HG03354 (cell line): Measurements from ENCODE around the gene CENPP.

ENCODE experiments used
- ATAC-seq: cut with Tn5 transposase; IDR thresholded peaks from one replicate; pipeline ENCODE4 v1.9.1; 2021; ENCODE audit warnings: mild to moderate bottlenecking; ENCODE audit not compliant: unreplicated experiment, poor library complexity, severe bottlenecking

Gene CENPP

DNA sequence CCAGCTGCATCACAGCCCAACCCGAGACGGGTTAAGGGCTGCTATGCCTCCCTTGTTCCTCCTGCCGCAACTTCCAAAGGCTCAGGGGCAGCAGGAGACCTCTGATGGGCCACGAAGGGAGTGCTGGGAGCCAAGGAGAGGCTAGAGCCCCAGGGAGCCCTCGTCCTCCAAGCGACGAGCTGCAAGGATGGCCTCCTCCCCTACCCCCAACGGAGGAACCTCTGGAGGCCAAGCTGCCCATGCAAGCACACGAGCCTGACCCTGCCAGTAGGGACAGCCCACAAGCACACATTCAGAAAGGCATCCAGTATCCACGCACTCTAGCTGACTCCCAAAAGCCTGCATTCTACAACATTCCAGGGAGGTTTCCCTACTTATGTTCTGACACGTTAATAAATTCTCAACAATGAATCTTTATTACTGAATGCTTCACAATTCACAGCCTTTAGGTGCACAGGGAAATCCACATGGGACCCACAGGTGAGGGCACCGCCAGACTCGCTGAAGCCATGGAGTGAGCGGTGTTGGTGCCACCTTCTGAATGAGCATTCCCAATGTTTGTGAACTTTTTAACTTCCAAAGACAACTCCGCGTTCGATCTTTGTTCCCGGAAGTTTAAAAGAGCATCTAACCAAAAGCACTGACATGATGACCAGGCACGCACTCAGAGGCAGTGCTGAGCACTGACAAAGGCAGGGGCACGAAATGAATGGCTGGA lies 315.5 kb downstream of the CENPP start:
- ATAC-seq = no peak

DNA sequence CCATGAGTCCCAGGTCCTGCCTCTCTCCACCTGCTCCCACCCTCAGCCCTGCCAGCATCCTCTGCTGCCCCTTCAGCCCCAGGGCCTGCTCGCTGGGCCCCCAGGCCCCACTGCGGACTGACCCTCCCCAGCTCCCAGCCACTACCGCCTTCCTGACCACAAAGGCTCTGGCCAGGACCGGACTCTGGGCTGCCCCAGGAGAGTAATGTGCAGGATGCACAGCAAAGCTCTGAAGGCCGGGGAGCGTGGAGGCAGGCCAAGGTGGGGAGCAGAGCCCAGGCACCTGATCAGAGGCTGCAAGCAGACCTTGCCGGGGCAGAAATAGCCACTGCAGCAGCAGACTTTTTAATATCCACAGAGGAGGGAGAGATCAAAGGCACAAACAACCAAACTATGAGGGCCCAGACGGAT lies 316.3 kb downstream of the CENPP start:
- no peak for ATAC-seq

DNA sequence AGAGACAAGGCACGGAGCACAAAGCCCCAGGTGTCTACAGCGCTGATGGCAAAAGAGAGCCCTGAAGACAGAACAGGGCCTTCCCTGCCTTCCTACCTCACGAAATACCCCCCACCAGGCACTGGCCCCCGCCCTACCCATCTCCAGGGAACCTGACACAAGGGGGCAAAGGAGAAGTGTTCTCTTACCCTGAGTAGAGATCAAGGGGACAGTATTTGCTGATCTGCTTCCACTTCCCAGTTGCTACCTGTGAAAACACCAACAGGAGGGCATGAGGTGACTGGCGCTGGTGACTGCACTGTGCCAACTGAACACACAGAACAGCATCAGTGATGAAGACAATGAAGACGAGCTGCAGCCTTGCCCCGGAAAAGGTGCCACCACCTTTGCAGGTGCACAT lies 316.8 kb downstream of the CENPP start:
- no peak for ATAC-seq

DNA sequence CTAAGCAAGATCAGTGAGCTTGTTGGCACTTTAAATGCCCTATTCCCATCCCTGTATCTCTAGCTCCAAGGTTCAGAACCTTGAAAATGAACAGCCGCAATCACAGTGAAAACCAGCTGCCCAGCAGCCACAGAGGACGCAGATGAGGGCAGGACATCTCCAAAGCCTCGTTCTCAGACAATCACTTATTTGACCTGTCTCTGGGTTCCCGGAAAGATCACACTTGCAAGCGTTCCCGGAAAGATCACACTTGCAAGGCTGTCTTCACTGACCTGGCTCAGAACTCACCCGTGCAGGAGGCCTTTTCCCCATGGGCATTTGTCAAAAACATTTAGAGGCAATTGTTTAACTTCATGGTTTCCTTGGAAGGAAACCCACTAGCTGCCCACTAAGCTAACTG lies 318.5 kb downstream of the CENPP start:
- no peak for ATAC-seq

DNA sequence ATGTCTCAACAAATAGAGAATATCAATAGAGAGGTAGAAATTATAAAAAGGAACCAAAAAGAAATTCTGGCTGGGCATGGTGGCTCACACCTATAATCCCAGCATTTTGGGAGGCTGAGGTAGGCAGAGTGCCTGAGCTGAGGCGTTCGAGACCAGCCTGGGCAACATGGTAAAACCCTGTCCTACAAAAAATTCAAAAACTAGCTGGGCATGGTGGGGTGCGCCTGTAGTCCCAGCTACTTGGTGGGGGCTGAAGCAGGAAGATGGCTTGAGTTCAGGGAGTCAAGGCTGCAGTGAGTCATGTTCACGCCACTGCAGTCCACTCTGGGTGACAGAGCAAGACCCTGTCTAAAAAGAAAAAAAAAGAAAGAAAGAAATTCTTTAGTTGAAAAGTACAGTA lies 319.3 kb downstream of the CENPP start:
- ATAC-seq = no peak

DNA sequence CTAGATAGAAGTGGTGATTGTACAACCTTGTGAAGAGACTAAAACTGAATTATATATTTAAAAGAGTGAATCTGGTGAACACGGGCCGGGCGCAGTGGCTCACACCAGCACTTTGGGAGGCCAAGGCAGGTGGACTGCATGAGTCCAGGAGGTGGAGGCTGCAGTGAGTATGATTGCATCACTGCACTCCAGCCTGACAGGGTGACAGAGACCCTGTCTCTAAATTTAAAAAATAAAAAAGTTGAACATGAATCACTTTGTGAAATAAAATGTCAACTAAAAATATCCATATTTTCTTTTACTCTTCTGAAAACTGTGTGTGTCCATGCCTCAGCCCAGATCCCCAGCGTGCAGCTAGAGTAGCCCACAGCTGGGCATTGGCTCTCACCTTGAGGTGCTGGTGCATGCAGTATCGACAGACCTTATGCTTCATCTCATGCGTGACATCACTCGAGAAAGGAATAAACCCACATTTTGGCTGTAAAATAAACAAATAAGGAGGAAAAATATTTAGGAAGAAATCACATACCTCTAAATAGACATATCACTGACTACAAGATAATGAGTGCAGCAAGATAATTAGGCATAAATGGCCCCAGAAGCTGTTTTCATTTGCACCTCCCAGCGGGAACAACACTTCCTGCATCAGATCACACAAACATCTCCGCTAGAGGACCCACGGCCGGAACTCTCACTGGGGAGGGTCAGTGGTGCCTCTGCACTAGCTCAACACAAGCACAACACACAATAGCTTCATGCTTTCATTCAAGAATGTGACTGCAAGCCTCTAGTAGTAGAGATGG lies 322.1 kb downstream of the CENPP start:
- no peak for ATAC-seq

DNA sequence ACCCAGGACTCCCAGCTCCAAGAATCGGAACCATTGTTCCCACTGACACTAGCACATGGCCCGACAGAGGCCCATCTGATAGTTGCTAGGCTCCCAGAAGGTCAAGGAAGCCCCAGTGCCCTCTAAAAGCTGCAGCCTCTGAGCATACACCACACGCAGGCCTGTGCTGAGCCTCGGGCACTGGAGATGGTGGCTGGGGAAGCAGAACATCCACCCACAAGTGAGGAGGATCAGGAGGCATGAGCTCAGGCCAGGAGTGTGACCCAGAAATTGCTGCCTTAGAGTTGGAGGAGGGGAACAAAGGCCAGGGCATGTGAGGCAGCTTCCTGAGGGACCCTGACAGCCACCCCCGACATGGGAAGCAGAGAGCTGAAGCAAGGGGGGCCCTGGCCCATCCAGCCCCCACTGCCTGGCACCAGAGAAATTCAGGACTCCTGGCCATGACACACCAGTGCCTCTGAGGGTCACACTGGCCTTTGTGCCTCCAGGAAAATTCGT lies 322.8 kb downstream of the CENPP start:
- no peak for ATAC-seq

DNA sequence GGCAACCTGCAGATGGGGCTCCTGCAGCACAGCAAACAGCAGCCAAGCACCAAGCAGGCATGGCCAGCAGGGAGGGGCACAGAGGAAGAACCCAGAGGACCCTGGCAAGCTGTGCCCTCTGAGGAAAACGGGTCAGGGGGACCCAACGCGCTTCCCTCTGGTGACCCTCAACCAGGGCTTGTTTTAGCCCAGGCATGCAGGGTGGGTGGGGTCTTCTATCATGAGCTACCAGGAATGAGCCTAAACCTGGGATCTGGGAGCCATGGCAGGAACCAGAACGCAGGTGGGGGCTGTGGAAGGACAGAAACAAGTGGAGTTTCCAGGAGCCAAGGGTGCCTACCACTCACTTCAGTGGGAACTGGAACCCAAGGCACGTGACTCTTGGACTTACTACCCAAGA lies 323.3 kb downstream of the CENPP start:
- no peak for ATAC-seq

DNA sequence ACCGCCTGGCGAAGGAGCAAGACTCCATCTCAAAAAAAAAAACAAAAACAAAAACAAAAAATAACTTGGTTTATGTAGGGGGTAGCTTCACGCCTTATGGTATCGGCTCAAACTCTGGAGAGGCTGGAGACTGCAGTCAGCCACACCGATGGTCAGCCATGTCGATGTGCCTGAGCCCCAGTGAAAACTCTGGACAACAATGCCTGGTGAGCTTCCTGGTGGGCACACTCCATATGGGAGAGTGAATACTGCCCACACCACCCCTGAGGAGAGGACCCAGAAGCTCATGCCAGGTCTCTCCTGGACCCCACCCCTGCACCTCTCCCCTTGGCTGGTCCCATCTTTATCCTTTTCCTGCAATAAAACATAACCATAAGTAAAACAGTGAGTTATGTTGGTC lies 324.5 kb downstream of the CENPP start:
- no peak for ATAC-seq

DNA sequence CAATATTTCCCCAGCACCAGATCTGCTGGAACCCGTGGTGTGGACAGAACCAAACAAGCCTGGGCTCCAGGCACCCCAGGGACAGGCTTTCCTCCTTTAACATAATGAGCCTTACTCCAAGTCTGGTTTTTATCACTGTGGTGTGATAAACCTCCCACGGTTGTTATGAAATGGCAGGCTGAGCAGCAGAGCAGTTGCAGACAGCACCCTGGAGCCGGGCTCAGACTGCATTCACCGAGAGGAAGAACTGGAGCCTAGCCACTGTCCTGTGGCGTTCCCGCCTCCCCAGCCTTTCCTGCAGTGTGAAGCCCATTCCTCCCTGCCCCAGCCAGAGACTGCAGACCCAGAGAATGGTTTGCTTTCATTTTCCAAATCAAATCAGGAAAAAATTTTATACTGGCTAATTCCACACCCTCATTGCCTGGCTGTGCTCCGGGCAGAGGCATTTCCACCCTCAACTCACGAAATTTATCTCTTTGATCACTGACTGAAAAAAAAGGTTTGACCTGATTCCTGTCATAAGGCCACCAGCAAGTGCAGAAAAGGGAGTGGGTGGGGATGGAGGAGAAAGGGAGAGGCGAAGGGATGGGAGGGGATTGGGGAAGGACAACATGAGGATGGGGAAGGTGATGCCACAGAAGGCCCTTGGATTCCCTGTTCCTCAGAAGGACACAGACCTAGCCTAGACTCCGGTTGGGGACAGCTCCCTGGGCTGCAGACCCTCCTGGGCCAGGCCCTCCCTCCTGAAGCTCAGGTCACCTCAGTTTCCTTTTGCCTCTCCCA lies 325.3 kb downstream of the CENPP start:
- ATAC-seq = no peak

DNA sequence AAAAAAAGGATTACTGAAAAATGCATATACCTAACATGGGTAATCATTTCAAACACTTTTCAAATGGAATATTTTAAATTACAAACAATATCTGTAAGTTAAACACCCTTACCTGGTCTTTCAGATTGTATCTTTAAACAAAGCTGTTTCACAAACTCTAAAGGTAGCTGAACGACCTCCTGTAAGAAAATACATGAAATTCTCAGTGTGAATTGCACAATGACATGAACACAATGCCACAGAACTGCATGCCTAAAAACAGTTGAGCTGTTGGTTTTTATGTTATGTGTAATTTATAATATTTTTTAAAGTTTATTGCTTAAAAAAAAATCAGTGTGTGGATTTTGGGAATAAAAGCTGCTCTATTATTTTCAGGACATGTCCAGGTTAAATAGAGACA lies 326.7 kb downstream of the CENPP start:
- ATAC-seq = no peak

DNA sequence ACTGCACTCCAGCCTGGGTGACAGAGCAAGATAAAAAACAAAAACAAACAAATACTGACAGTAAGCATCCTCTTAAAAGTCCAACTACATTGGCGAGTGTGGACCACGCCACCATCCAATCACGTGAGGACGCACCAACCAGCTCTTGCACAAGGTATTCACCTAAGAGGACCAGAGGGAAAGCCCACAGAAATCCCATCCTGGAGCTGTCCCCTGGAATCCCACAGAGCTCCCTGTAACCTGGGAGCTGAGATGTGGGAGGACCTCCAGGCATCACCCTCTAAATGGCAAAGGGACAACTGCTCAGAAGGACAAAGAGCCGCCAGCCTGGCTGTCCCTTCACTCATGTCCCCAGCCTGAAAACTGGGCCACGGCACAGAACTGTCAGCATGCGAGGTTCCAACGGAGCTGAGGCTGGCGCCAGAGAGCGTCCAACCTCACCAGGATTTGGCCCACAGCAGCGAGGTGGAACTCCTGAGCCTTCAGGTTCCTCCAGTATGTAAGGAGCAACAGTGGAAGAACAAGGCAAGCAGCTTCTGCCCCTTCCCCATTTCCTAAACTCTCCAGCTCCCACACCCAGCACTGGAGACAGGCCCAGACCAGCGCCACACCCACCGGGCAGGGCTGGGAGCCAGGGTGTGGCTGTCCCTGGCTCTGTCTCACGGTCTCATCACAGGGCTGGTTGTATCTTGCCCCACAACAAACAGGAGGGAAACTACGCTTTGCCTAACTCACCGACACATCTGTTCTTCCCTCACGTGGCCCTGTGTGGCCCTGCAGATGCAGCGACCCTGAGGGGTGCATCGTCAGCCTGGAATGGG lies 328.9 kb downstream of the CENPP start:
- ATAC-seq = no peak

DNA sequence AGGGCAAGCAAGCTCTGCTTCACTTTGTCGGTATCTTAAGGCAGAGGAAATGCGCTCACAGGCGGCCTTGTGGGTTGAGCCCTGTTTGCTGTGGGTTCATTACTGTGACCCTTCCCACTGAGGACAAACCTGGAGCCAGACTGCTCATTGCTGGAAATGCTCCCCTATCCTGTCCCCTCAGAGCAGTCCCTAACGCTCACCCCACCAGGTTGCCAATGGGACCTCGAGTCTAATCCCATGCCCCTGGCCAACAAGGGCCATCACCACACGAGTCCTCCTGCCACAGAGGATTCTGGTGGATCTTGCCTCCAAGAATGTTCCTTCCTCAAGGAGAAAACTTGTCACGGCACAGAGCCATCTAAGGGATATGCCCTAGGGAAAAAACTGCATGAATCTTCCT lies 329.6 kb downstream of the CENPP start:
- ATAC-seq = no peak

DNA sequence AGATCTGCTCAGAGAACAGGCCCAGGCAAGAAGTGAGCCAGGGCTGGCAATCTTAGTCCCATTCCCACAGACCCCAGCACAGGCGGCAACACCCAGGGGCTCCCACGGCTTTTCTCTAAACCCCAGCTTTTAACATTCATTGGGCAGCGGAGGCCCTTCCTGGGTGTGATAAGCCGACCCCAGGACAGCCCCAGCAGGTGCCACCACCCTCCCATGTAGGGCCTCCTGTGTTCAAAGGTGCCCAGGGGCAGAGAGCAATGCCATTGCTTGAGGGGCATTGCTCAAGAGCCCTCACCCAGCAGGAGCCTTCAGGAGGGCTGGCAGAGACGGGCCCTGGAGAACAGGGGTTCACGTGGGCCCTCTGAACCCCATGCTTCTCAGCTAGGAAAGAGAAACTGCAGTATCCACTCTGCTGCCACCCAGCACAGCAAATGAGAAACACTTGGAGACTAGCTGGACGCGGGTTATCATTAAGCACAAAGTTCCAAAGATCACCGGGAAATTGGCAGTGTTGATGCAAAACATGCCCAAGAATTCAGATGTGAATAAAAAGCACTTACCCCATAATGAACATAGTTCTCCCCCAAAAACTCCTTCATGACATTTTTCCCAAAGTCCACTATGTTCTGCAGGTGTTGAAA lies 330.3 kb downstream of the CENPP start:
- ATAC-seq = no peak

DNA sequence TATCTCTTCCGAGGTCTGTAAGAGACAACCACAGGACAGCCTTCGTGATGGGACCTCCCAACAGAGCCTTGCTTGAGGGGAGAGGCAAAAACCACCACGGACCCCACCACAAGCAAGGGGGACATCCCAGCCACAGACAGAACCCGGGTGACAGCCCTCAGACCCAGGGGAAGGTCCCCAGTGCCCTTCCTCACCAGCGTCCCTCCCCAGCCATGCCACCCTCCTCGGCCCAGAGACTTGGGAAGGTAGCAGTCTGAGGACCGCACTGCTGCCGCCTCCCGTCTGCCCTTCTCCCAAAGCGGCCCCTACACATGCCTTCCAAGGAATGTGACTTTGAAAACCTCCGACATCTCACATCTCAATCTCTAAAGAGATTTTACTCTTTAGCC lies 330.8 kb downstream of the CENPP start:
- no peak for ATAC-seq

DNA sequence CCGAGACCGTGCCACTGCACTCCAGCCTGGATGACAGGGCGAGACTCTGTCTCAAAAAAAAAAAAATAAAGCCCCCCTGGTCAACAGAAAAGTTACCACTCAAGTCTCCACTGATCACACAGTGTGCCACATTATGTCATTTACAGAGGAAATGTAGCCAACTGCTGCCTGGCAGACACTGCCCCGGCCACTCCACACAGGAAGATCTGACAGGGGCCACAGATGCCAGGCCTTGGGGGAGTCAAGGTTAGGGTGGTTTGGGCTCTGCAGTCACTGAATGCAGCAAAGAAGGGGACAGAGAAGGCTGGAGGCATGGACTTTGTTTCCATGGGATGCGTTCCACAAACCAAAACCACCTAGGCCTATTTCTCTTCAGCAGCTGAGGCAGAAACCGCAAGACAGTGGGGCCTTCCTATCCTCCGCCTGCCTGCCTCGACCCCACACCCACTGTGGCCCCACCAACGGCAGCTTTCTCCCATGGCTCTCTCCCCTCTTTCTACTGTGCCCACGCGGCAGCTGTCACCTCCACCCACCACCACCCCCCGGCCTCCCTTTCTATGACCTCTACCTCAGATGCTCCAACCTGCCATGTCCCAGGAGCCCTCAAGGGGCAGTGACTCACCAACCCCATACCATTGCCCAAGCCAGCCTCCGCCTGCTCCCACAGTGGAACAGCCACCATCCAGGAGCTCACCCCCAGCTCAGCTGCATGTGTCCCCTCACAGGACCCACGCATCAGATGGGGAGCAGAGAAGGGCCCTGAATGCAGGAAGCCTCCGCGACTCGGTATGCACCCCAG lies 331.7 kb downstream of the CENPP start:
- ATAC-seq = no peak

DNA sequence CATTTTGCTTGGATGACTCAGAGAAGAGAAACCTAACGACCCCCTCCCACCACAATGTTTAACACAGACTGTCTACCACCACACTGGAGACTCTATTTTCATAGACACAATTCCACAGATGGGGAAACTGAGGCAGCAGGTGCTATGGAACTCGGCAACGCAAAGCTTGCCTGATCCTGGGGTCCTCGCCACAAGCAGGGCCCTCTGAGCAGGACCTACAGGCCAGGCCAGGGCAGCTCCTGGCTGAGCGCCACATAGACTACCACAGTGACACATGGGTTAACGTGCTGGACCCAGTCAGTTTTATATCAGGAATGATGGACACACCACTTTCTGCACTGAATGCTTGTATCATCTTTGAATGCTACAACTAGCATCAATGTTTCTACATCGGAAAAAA lies 332.4 kb downstream of the CENPP start:
- ATAC-seq = no peak

DNA sequence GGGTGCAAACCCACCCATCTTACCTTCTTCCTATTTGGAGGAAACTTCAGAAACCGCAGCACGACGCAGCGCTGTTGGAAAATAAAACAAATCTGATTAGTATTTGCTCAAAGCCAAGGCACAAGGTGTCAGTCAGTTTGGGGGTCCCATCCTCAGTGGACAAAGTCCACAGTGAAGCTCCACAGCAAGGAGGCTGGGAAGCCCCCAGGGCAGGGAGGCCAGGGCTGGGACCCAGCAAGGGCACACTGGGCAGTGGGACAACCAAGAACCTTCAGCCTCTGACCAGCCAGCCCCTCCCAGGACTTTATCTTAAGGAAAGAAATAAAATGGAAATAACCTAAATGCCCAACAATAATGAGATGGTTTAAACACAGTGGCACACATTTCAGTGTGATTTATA lies 332.9 kb downstream of the CENPP start:
- no peak for ATAC-seq
